ENCODE results near the gene FABP6.

FABP6 gene

DNA sequence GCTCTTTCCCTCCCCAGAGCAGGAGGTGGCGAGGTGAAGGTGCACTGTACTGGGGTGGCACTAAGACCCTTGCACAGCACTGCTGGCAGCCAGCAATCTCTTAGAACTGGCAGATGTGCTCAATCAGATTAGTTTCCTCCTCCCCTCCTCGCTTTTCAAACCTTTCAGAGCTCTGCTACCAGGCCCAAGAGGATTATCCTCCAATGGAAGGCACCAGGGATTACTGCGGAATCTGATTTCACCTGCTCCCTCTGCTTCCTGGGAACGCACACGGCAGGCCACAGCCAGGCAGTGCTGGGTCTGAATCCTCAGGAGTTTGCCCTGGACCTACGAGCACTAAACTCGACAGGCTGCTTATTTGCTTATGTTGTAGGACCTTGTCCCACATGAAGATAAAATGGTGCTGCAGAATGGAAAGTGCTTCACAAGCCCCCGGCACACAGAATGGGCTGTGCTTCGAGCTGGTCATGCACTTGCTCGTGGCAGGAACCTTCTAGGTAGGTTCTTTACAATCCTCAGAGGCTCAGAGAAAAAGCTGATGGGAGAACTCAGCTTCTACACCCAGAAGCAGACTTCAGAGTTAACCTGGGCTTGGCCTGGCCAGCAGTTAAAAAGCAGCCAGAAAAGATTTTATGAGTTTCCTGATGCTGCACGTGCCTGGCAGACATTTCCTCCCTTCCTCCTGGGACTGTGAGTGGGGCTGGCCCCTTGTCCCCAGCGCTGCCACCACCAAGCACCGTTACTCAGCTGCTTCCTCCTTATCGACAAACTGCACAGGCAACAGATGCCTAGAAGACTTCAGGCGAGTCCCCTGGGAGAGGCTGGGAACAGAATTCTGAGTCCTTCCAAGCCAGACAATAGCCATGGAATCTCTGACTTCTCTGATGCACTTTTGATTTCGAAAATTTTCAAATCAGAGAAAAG is 33.1 kb downstream of the FABP6 start:
- no peak for DNase-seq (ENCODE audit: low read depth in 2 of 2)

DNA sequence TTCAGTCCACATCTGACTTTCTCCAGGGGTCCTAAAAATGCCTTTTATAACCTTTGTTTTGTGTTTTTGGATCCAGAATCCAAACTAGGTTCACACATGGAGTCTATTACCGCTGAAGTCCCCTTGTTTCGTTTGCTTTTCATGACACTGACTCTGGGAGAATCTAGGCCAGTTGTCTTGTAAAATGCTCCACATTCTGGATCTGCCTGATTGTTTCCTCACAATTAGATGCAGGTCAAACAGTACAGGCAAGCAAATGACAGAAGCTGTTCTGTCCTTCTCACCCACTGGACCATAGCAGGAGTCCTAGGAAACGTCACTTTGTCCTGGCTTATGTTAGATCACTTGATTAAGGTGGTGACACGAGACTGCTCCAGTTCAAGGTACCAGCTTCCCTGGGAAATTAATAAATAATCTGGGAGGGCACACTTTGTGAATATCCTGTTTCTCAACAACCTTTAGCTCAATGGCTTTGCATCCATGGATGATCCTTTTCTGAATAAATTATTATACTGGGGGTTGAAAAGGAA is 34.1 kb downstream of the FABP6 start:
- no peak for DNase-seq (ENCODE audit: low read depth in 2 of 2)

GRCh38 chr5:160266044-160266443 is 36.7 kb downstream of the FABP6 start:
- no peak for DNase-seq (ENCODE audit: low read depth in 2 of 2)

- DNase-seq (ENCODE audit: low read depth in 2 of 2): no peak
Measured at GRCh38 chr5:160266752-160267345, 37.5 kb downstream of the FABP6 start.

DNA sequence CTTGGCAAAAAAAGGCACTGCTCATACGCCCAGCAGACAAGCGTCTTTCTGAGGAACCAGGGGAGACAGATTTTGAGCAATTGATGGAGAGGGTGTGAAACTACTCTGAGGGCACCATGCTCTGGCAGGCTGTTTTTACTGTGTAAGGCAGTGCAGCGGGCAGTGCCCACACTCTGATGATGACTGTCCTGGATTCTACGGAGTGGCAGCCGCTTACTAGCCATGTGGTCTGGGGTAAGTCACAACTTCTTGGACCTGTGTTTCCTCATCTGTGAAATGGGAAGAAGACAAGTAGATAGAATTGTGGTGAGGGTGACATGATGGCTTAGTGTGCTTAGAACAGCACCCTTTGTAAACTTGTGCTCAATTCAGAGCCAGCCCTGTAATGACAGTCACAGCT is 38.8 kb downstream of the FABP6 start:
- DNase-seq (ENCODE audit: low read depth in 2 of 2): no peak

DNA sequence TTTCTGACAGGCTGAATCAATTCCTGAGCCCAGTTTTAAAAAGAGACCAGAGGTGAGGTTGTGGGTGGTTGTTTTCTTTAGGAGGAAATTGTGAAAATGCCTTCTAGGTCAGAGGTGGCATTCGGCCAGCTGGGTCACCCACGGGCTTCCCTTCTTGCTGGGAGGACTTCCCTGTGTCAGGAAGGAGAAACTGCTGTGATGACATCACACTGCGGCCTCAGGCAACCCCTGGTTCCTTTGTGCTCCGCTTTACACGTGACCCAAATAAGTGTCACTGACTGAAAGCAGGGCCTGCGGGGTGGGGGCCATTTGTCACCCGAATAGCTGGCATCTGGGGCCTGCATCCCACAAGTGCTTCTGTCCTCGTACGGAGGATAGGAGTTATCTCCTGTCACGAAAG is 39.7 kb downstream of the FABP6 start:
- DNase-seq (ENCODE audit: low read depth in 2 of 2): no peak

DNA sequence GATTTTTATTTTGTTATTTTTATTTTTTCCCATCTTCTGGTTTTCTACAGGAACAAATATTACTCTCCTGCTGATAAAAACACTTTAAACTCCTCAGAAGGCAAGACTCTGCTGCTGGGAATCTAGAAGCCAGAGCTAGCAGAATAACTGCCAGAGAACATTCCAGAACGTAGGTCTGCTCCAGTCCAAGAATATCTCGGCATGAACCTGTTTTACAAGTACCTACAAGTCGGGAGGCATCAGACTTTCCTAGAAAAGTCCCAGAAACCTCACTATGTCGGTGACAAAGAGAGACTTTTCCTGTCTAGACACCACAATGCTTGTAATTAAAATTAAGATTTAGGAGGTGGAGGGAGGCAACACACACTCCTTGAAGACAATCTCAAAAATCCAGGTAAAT is 41.4 kb downstream of the FABP6 start:
- no peak for DNase-seq (ENCODE audit: low read depth in 2 of 2)

- no peak for DNase-seq (ENCODE audit: low read depth in 2 of 2)
Measured at GRCh38 chr5:160271396-160271795, 42.1 kb downstream of the FABP6 start.

DNA sequence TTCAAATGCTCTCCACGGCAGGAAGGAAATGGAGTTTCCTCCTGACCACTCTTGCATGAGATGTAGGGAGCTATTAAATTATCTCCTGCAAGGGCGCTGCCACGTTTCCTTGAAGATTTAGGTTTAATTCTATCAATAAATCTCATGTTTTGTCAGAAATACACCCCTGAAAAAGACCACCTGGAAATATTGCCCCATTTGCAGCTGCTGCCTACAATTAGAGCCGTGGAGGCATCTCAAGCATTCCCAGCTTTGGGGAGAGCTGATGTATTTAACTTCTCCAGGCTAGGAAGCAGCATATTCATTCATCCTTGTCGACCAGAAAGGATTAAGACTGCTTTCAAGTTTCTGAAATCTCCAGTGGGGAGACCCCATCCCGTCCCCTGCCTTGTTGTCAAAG is 42.5 kb downstream of the FABP6 start:
- no peak for DNase-seq (ENCODE audit: low read depth in 2 of 2)

DNA sequence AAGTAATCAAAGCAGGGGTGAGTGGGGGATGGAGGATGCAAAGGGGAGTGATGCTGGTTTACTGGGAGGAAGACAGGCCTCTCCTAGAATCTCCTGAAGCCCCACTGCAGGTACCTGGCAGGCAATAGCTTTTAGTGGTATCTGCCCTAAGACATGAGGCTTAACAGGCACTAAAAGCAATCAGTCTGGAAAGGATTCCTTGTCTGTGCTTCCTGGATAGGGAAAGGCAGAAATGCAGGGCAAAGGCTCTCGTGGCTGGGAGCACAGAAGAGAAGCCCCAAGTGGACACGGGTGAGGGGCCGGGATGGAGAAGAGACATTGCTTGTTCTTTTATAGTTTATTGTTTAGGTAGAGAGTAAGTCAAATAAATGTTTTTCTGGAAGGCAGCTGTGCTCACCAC is 43.0 kb downstream of the FABP6 start:
- no peak for DNase-seq (ENCODE audit: low read depth in 2 of 2)

DNA sequence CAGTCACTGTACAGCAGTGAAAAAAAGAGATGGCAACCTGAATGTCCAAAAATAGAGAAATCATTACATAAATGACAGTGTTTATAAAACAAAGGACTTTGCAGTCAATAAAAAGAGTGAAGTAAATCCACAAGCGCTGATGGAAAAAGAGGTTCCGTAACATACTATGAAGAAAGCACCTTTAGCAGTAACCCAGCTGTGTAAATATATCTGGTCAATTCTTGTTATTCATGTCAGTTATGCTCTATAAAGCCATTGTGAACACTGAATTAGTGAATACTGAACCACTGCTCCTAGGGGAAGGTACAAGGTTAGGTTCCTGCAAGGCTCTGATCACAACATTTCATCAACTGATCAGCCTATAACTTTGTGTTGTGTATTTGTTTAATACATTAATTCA is 43.6 kb downstream of the FABP6 start:
- no peak for DNase-seq (ENCODE audit: low read depth in 2 of 2)

- DNase-seq (ENCODE audit: low read depth in 2 of 2): no peak
Measured at GRCh38 chr5:160274483-160274931, 45.2 kb downstream of the FABP6 start.

- no peak for DNase-seq (ENCODE audit: low read depth in 2 of 2)
Measured at GRCh38 chr5:160278343-160278742, 49.0 kb downstream of the FABP6 start.

DNA sequence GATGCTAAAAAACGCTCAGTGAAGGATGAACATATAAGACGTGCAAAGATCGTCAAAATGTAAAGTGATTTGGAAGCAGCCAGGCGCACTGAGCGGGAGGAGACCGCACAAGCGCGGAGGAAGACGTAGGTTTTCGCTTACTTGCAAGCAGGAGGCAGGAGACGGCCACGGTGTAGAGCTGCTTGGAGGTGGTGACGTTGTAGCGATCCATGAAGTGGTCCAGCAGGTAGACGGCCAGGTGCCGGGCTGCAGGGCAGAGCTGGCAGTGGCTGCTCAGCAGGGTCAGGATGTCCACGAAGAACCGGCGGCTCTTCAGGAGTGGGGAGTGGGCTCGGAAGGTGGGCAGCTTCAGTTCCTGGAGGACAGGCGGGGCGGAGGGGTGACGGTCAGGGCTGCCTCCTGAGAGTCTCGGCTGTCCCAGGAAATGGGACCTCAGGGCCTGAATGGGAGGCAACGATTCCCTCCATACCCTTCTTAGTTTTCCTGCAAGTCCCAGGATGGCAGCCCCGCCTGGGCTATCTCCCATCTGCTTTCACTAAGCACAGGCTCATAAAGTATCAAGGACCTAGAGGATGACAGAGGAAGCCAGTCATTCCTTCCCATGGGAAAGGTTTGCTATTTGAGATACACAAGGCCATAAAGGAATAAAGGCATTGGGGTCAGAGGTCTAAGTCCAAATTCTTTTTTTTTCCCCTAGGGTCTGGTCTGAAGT is 51.2 kb downstream of the FABP6 start:
- DNase-seq (ENCODE audit: low read depth in 2 of 2): no peak

DNA sequence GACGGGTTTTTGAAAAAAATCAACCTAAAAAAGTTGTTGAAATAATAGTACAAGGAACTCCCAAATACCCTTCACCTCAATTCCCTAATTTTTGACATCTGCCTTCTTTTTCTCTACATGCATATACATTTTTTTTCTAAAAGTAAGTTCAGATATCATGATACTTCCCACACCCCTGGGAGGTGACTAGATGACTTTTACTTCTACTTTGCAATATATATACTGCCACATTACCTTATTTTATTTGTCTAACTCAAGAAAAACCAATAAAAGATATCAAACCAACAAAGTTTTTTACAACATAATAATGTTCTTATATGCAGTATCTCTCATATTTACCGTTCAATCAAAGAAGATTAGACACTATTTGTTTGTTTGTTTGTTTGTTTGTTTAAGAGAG is 52.0 kb downstream of the FABP6 start:
- DNase-seq (ENCODE audit: low read depth in 2 of 2): no peak

- no peak for DNase-seq (ENCODE audit: low read depth in 2 of 2)
Measured at GRCh38 chr5:160284291-160284873, 55.1 kb downstream of the FABP6 start.

- no peak for DNase-seq (ENCODE audit: low read depth in 2 of 2)
Measured at GRCh38 chr5:160285316-160285715, 56.0 kb downstream of the FABP6 start.

GRCh38 chr5:160286947-160287346 is 57.6 kb downstream of the FABP6 start:
- no peak for DNase-seq (ENCODE audit: low read depth in 2 of 2)

GRCh38 chr5:160287378-160288051 is 58.2 kb downstream of the FABP6 start:
- DNase-seq (ENCODE audit: low read depth in 2 of 2): no peak
